Mesothelial cell of epicardium (in vitro differentiated cells): ENCODE results near the gene SEMA4A. TPM values are rescaled to one million over a fixed set of nuclear protein-coding genes. Genes with fewer than 3 reads are reported as not detected.
A peak's percentile ranks its signal among the peaks of the same experiment; 100 is the strongest.
"Not testable (repeated sequence)": the region's sequence is repeated elsewhere in the genome, so short reads cannot be mapped to it uniquely, and the experiment has no call there.

Source experiments
- DNase-seq, 2 experiments: peaks; one replicate each; pipeline ENCODE4 v3.0.0; 2021; ENCODE audit warnings: low spot score in 2 of 2; ENCODE audit not compliant: unreplicated experiment in 2 of 2
- H3K27ac Mint-ChIP-seq: 2 replicates; pipeline ENCODE4 v1.8.0; 2021; ENCODE audit warnings: mixed read lengths
- H3K27me3 Mint-ChIP-seq: 2 replicates; pipeline ENCODE4 v1.8.0; 2021; ENCODE audit warnings: low read depth, mixed read lengths
- H3K36me3 Mint-ChIP-seq: 2 replicates; pipeline ENCODE4 v1.8.0; 2021; ENCODE audit warnings: mixed read lengths
- H3K4me1 Mint-ChIP-seq: 2 replicates; pipeline ENCODE4 v1.8.0; 2021; ENCODE audit warnings: mixed read lengths
- H3K4me3 Mint-ChIP-seq: 2 replicates; pipeline ENCODE4 v1.8.0; 2021; ENCODE audit warnings: mild to moderate bottlenecking, moderate library complexity, mixed read lengths
- H3K9me3 Mint-ChIP-seq: 2 replicates; pipeline ENCODE4 v1.8.0; 2021; ENCODE audit warnings: mixed read lengths
- CTCF ChIP-seq: fragments of 200-600 bp; sonication (generic); IDR thresholded peaks from one replicate; pipeline ENCODE4 v1.5.0; 2021; ENCODE audit warnings: antibody characterized with exemption; ENCODE audit not compliant: unreplicated experiment
- total RNA-seq: library from RNA; stranded (reverse); gene quantifications from 3 replicates; pipeline ENCODE4 v1.2.1, GENCODE V29; 2021

The SEMA4A gene
- total RNA-seq, 1 donor from 2014 or later, result 18.7 TPM

- H3K9me3 Mint-ChIP-seq, result no peaks in the 10 kb centered on the region
- DNase-seq, result no peak
- no peak overlapping the region for H3K4me3 Mint-ChIP-seq
- H3K27ac Mint-ChIP-seq, result no peak overlapping the region
- TF ChIP-seq CTCF, result no peak
- H3K36me3 Mint-ChIP-seq, result peaks cover 12% of the 10 kb centered on the region
- H3K4me1 Mint-ChIP-seq, result peaks cover 12% of the 10 kb centered on the region
- H3K27me3 Mint-ChIP-seq, result no peaks in the 10 kb centered on the region
Measured at GRCh38 chr1:156211243-156211642, 57.9 kb downstream of the SEMA4A start.

- peak overlapping the region; percentile 94 for H3K4me3 Mint-ChIP-seq
- peaks cover 12% of the 10 kb centered on the region for H3K36me3 Mint-ChIP-seq
- DNase-seq, result no peak
- H3K4me1 Mint-ChIP-seq, result peaks cover 12% of the 10 kb centered on the region
- no peaks in the 10 kb centered on the region for H3K9me3 Mint-ChIP-seq
- no peak for TF ChIP-seq CTCF
- H3K27ac Mint-ChIP-seq, result peak overlapping the region; percentile 100
- no peaks in the 10 kb centered on the region for H3K27me3 Mint-ChIP-seq
Measured at GRCh38 chr1:156212130-156212529, 58.7 kb downstream of the SEMA4A start.

- Mint-ChIP-seq H3K36me3 (peaks cover 15% of the 10 kb centered on the region), H3K4me1 (peaks cover 12% of the 10 kb centered on the region), H3K27ac (peak within 1 kb of the TSS; percentile 100), H3K27me3 (no peaks in the 10 kb centered on the region), H3K4me3 (peak within 1 kb of the TSS; percentile 94), H3K9me3 (no peaks in the 10 kb centered on the region)
- DNase-seq, result peak; percentile 91 to 96
- TF ChIP-seq CTCF, result no peak
Measured at GRCh38 chr1:156212833-156213643, 59.7 kb downstream of the SEMA4A start, which contains the start of gene PMF1. TSS of gene PMF1 (plus strand) at chr1:156213007. CDS start at chr1:156213016, 9 bp downstream.

- H3K36me3 Mint-ChIP-seq, result peaks cover 12% of the 10 kb centered on the region
- H3K4me1 Mint-ChIP-seq, result peaks cover 12% of the 10 kb centered on the region
- TF ChIP-seq CTCF, result no peak
- no peaks in the 10 kb centered on the region for H3K27me3 Mint-ChIP-seq
- no peak for DNase-seq
- H3K27ac Mint-ChIP-seq, result peak overlapping the region; percentile 100
- no peaks in the 10 kb centered on the region for H3K9me3 Mint-ChIP-seq
- peak overlapping the region; percentile 94 for H3K4me3 Mint-ChIP-seq
Measured at GRCh38 chr1:156213644-156213966, 60.2 kb downstream of the SEMA4A start.

GRCh38 chr1:156214024-156214748 is 60.8 kb downstream of the SEMA4A start:
- Mint-ChIP-seq H3K4me3 (peak overlapping the region; percentile 94), H3K36me3 (peaks cover 11% of the 10 kb centered on the region), H3K9me3 (no peaks in the 10 kb centered on the region), H3K27ac (peak overlapping the region; percentile 87), H3K4me1 (peaks cover 12% of the 10 kb centered on the region), H3K27me3 (no peaks in the 10 kb centered on the region)
- no peak for TF ChIP-seq CTCF
- DNase-seq, result no peak

GRCh38 chr1:156216361-156217086 is 63.1 kb downstream of the SEMA4A start:
- Mint-ChIP-seq H3K36me3 (peaks cover 20% of the 10 kb centered on the region), H3K4me1 (peaks cover 12% of the 10 kb centered on the region)
- not testable (repeated sequence) for H3K9me3 Mint-ChIP-seq, H3K27me3 Mint-ChIP-seq, H3K4me3 Mint-ChIP-seq, DNase-seq, H3K27ac Mint-ChIP-seq
